Liver (tissue), 3 donors: ENCODE data around the gene BCAT1.

ENCODE experiments used
- JUND ChIP-seq, 2 donors: IDR thresholded peaks; 2 replicates each; pipeline ENCODE4 v1.6.1; 2016; ENCODE audit warnings: antibody characterized with exemption in 2 of 2
- TAF1 ChIP-seq: conservative IDR thresholded peaks from 2 replicates; pipeline ENCODE4 v1.6.1; 2016; ENCODE audit warnings: antibody characterized with exemption, mild to moderate bottlenecking
- TF ChIP-seq, protein P1 (sequence below): fragments of 150-350 bp; IDR thresholded peaks from 2 replicates; pipeline ENCODE4 v1.5.1; 2017; ENCODE audit warnings: improper control_type of control experiment, low read depth, low read length; ENCODE audit not compliant: missing input control
- donor health status: healthy.
- donor health status: healthy.

DNA sequence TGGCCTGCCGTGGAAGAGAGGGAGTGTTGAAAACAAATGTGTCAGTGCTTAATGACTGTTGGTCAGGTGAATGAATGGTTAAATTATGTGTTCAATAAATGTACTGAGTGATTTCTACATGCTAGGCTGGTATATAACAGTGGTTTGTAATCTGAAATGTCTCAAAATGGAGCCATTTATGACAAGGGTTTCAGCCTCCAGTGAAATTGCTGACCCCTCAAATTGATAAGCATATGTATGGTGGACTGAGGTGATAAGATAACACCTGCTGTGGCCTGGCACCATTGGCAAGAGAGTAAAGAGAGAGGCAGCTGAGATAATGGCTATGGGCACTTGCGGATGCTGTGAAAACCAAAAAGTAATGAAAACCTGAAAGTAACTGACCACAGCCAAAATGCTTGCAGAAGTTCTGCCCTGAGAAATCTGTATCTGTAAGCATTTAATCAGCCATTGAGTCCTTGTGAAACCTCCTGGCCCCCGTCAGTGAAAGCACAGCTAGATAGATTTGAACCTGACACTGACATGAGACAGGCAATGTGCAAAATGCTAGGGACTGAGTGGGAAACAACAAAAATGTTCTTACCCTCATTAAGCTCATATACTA lies 1.4 kb upstream of the BCAT1 start:
- TF ChIP-seq, protein P1, sequence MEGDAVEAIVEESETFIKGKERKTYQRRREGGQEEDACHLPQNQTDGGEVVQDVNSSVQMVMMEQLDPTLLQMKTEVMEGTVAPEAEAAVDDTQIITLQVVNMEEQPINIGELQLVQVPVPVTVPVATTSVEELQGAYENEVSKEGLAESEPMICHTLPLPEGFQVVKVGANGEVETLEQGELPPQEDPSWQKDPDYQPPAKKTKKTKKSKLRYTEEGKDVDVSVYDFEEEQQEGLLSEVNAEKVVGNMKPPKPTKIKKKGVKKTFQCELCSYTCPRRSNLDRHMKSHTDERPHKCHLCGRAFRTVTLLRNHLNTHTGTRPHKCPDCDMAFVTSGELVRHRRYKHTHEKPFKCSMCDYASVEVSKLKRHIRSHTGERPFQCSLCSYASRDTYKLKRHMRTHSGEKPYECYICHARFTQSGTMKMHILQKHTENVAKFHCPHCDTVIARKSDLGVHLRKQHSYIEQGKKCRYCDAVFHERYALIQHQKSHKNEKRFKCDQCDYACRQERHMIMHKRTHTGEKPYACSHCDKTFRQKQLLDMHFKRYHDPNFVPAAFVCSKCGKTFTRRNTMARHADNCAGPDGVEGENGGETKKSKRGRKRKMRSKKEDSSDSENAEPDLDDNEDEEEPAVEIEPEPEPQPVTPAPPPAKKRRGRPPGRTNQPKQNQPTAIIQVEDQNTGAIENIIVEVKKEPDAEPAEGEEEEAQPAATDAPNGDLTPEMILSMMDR, result no peak
- TF ChIP-seq JUND (IDR thresholded peaks at IDR 0.05) (no peak), TAF1 (no peak)
